Loucy (cell line): ENCODE measurements around the gene HIVEP1.

Source experiments
- CTCF ChIP-seq: fragments of 200-600 bp; sonication (generic); conservative IDR thresholded peaks from 2 replicates; pipeline ENCODE4 v1.5.1; 2014; ENCODE audit warnings: mild to moderate bottlenecking, antibody characterized with exemption, low read length
- EZH2phosphoT487 ChIP-seq: fragments of 200-600 bp; IDR thresholded peaks from 2 replicates; pipeline ENCODE4 v1.6.1; 2018; ENCODE audit warnings: antibody characterized with exemption, mild to moderate bottlenecking, moderate library complexity, borderline replicate concordance

GRCh38 chr6:12112540-12113189 is 100.6 kb downstream of the HIVEP1 start:
- no peak for TF ChIP-seq CTCF
- no peak for TF ChIP-seq EZH2phosphoT487
